HEK293 (cell line): ENCODE results near the gene TUBG2.
A peak's percentile ranks its signal among the peaks of the same experiment; 100 is the strongest.

Experiments
- ATF2 ChIP-seq: fragments of 450-650 bp; formaldehyde crosslinking; IDR thresholded peaks from 2 replicates; pipeline ENCODE4 v1.5.1; 2016; ENCODE audit warnings: missing biosample characterization, missing genetic modification characterization, low read depth
- HOXD13 ChIP-seq: sonication (generic); formaldehyde crosslinking; IDR thresholded peaks from 2 replicates; pipeline ENCODE4 v1.8.0; 2022; ENCODE audit warnings: missing genetic modification reagents, borderline replicate concordance
- IKZF3 ChIP-seq: fragments of 450-650 bp; IDR thresholded peaks from 2 replicates; pipeline ENCODE4 v1.5.0; 2018; ENCODE audit warnings: missing biosample characterization, mild to moderate bottlenecking, missing genetic modification characterization, moderate library complexity
- KLF1 ChIP-seq: fragments of 450-650 bp; formaldehyde crosslinking; IDR thresholded peaks from 2 replicates; pipeline ENCODE4 v1.5.1; 2016; ENCODE audit warnings: missing biosample characterization, missing genetic modification characterization
- KLF10 ChIP-seq: fragments of 450-650 bp; IDR thresholded peaks from 2 replicates; pipeline ENCODE4 v1.5.1; 2018; ENCODE audit warnings: missing biosample characterization, mild to moderate bottlenecking, missing genetic modification characterization
- KLF17 ChIP-seq: fragments of 450-650 bp; formaldehyde crosslinking; IDR thresholded peaks from 2 replicates; pipeline ENCODE4 v1.5.1; 2016; ENCODE audit warnings: missing biosample characterization, missing genetic modification characterization
- REPIN1 ChIP-seq: fragments of 450-650 bp; formaldehyde crosslinking; IDR thresholded peaks from 2 replicates; pipeline ENCODE4 v1.5.1; 2017; ENCODE audit warnings: missing biosample characterization, missing genetic modification characterization, low read depth
- REST ChIP-seq: fragments of 450-650 bp; formaldehyde crosslinking; IDR thresholded peaks from 2 replicates; pipeline ENCODE4 v1.5.1; 2016; ENCODE audit warnings: missing biosample characterization, missing genetic modification characterization
- TCF7L2 ChIP-seq: IDR thresholded peaks from 2 replicates; pipeline ENCODE4 v1.6.1; 2011; ENCODE audit warnings: low read depth, mild to moderate bottlenecking, inconsistent platforms, low read length, moderate library complexity, borderline replicate concordance
- ZBTB17 ChIP-seq: fragments of 450-650 bp; formaldehyde crosslinking; IDR thresholded peaks from 2 replicates; pipeline ENCODE4 v1.5.1; 2016; ENCODE audit warnings: missing biosample characterization, missing genetic modification characterization
- ZBTB21 ChIP-seq: fragments of 450-650 bp; formaldehyde crosslinking; IDR thresholded peaks from 2 replicates; pipeline ENCODE4 v1.5.1; 2017; ENCODE audit warnings: missing biosample characterization, missing genetic modification characterization
- ZBTB49 ChIP-seq: fragments of 450-650 bp; formaldehyde crosslinking; IDR thresholded peaks from 2 replicates; pipeline ENCODE4 v1.5.1; 2016; ENCODE audit warnings: missing biosample characterization, missing genetic modification characterization, low read depth
- ZNF112 ChIP-seq: fragments of 450-650 bp; formaldehyde crosslinking; IDR thresholded peaks from 2 replicates; pipeline ENCODE4 v1.5.0; 2017; ENCODE audit warnings: missing biosample characterization, missing genetic modification characterization
- ZNF174 ChIP-seq: fragments of 450-650 bp; formaldehyde crosslinking; IDR thresholded peaks from 2 replicates; pipeline ENCODE4 v1.5.0; 2017; ENCODE audit warnings: missing biosample characterization, mild to moderate bottlenecking, missing genetic modification characterization
- ZNF211 ChIP-seq: fragments of 450-650 bp; formaldehyde crosslinking; IDR thresholded peaks from 2 replicates; pipeline ENCODE4 v1.5.1; 2016; ENCODE audit warnings: low read depth, missing biosample characterization, missing genetic modification characterization
- ZNF341 ChIP-seq: fragments of 450-650 bp; formaldehyde crosslinking; IDR thresholded peaks from 2 replicates; pipeline ENCODE4; 2016; ENCODE audit warnings: low read depth, missing biosample characterization, missing genetic modification characterization
- ZNF350 ChIP-seq: fragments of 450-650 bp; formaldehyde crosslinking; IDR thresholded peaks from 2 replicates; pipeline ENCODE4 v1.5.0; 2017; ENCODE audit warnings: missing biosample characterization, mild to moderate bottlenecking, missing genetic modification characterization
- ZNF362 ChIP-seq: fragments of 450-650 bp; formaldehyde crosslinking; IDR thresholded peaks from 2 replicates; pipeline ENCODE4 v1.5.1; 2016; ENCODE audit warnings: missing biosample characterization, missing genetic modification characterization
- ZNF391 ChIP-seq: fragments of 450-650 bp; formaldehyde crosslinking; IDR thresholded peaks from 2 replicates; pipeline ENCODE4 v1.5.1; 2016; ENCODE audit warnings: low read depth, missing biosample characterization, missing genetic modification characterization, borderline replicate concordance
- ZNF404 ChIP-seq: fragments of 450-650 bp; formaldehyde crosslinking; IDR thresholded peaks from 2 replicates; pipeline ENCODE4 v1.5.1; 2017; ENCODE audit warnings: missing biosample characterization, missing genetic modification characterization
- ZNF488 ChIP-seq: fragments of 450-650 bp; formaldehyde crosslinking; IDR thresholded peaks from 2 replicates; pipeline ENCODE4 v1.5.1; 2016; ENCODE audit warnings: missing biosample characterization, missing genetic modification characterization
- ZNF501 ChIP-seq: fragments of 450-650 bp; formaldehyde crosslinking; IDR thresholded peaks from 2 replicates; pipeline ENCODE4 v1.5.1; 2016; ENCODE audit warnings: missing biosample characterization, missing genetic modification characterization
- ZNF596 ChIP-seq: fragments of 450-650 bp; IDR thresholded peaks from 2 replicates; pipeline ENCODE4 v1.5.0; 2018; ENCODE audit warnings: missing biosample characterization, mild to moderate bottlenecking, missing genetic modification characterization, moderate library complexity
- ZNF610 ChIP-seq: fragments of 450-650 bp; formaldehyde crosslinking; IDR thresholded peaks from 2 replicates; pipeline ENCODE4 v1.5.1; 2016; ENCODE audit warnings: missing biosample characterization, missing genetic modification characterization, borderline replicate concordance
- ZNF621 ChIP-seq: fragments of 450-650 bp; formaldehyde crosslinking; IDR thresholded peaks from 2 replicates; pipeline ENCODE4 v1.5.1; 2017; ENCODE audit warnings: missing biosample characterization, missing genetic modification characterization
- ZNF768 ChIP-seq: fragments of 450-650 bp; formaldehyde crosslinking; IDR thresholded peaks from 2 replicates; pipeline ENCODE4 v1.5.1; 2018; ENCODE audit warnings: missing biosample characterization, mild to moderate bottlenecking, missing genetic modification characterization
- ZSCAN23 ChIP-seq: fragments of 450-650 bp; formaldehyde crosslinking; IDR thresholded peaks from 2 replicates; pipeline ENCODE4 v1.5.1; 2016; ENCODE audit warnings: missing biosample characterization, missing genetic modification characterization
- ZXDB ChIP-seq: fragments of 450-650 bp; formaldehyde crosslinking; IDR thresholded peaks from 2 replicates; pipeline ENCODE4 v1.5.1; 2016; ENCODE audit warnings: missing biosample characterization, missing genetic modification characterization

The TUBG2 gene

GRCh38 chr17:42677921-42678781 lies 19.1 kb downstream of the TUBG2 start (continued):
- TF ChIP-seq ZBTB49 (no peak), TCF7L2 (no peak), KLF1 (peak; percentile 85), ZNF350 (tag by site-specific recombination) (no peak), ZBTB21 (no peak), ZNF112 (tag by site-specific recombination) (no peak), ZNF362 (tag by site-specific recombination) (no peak), ZNF596 (no peak), HOXD13 (CRISPR knock-in tag) (no peak), ZXDB (tag by site-specific recombination) (no peak), REST (tag by site-specific recombination) (no peak), ZNF211 (tag by site-specific recombination) (no peak), ZNF768 (tag by site-specific recombination) (no peak), KLF17 (tag by site-specific recombination) (no peak; the same call in none of the 2 replicates), ZNF174 (tag by site-specific recombination) (no peak), ZNF621 (tag by site-specific recombination) (no peak), ZNF501 (tag by site-specific recombination) (no peak; the same call in 1 of the 2 replicates), ZNF610 (no peak), ZNF391 (tag by site-specific recombination) (no peak), ZBTB17 (tag by site-specific recombination) (peak; percentile 65; the same call in 1 of the 2 replicates), IKZF3 (peak; percentile 98), ZNF404 (tag by site-specific recombination) (no peak), ZNF488 (tag by site-specific recombination) (no peak), ZNF341 (tag by site-specific recombination) (peak; percentile 83), ZSCAN23 (no peak), KLF10 (tag by site-specific recombination) (peak; percentile 85), REPIN1 (no peak), ATF2 (tag by site-specific recombination) (no peak)
